GM12878 (cell line): ENCODE results near the gene MARVELD1. TPM values are rescaled to one million over a fixed set of nuclear protein-coding genes. Genes with fewer than 3 reads are reported as not detected.

Experiments
- ATAC-seq: fragments of 200-7000 bp; cut with Tn5 transposase; 3 replicates; pipeline ENCODE4 v1.9.1; 2020; ENCODE audit warnings: mild to moderate bottlenecking, moderate library complexity
- BruUV-seq: library from RNA; stranded (reverse); fragments of 400-500 nt; replicated peaks from 2 replicates; lab custom pipeline; 2021; lab: Mats Ljungman, UMichigan
- CTCF ChIA-PET: fragments of 300-600 bp; sonication (Branson Sonifier 250); formaldehyde crosslinking; extraction: SDS; loops from one replicate; lab custom pipeline; 2021; ENCODE audit warnings: inconsistent platforms; lab: Yijun Ruan, JAX
- POLR2A ChIA-PET: fragments of 350-600 bp; formaldehyde crosslinking; extraction: SDS; loops from one replicate; lab custom pipeline; 2021; ENCODE audit warnings: inconsistent platforms; lab: Charles Lee
- RAD21 ChIA-PET: fragments of 300-600 bp; sonication (Branson Sonifier 250); formaldehyde crosslinking; loops from one replicate; lab custom pipeline; 2023; ENCODE audit warnings: antibody characterized with exemption; ENCODE audit not compliant: unreplicated experiment; lab: Charles Lee
- SMC1A ChIA-PET: fragments of 300-600 bp; sonication (Branson Sonifier 250); formaldehyde crosslinking; loops from one replicate; lab custom pipeline; 2023; ENCODE audit not compliant: unreplicated experiment, uncharacterized antibody; lab: Charles Lee
- DNase-seq: peaks from one replicate; pipeline ENCODE4 v3.0.0-alpha.2; 2011; ENCODE audit warnings: low read depth, low spot score
- FAIRE-seq: peaks from 3 replicates; lab custom pipeline; 2011; peaks lifted over from hg19 to GRCh38; lab: Jason Lieb, UNC
- H2AFZ ChIP-seq: 2 replicates; pipeline ENCODE4 v1.6.0; 2011; ENCODE audit warnings: low read depth, low read length, control low read depth; ENCODE audit not compliant: control insufficient read depth
- H3K27ac ChIP-seq: 2 replicates; pipeline ENCODE4 v1.5.1; 2011; ENCODE audit warnings: control low read depth; ENCODE audit not compliant: control insufficient read depth, insufficient read depth
- H3K27me3 ChIP-seq, 2 experiments: replicated peaks in 1 of 2; 2 replicates each; pipeline versions ENCODE4 v1.6.0 to v1.6.1; 2011; ENCODE audit warnings: low read length in 1 of 2; ENCODE audit not compliant: control insufficient read depth in 2 of 2, insufficient read depth in 2 of 2
- H3K36me3 ChIP-seq, 2 experiments: 2 replicates each; pipeline ENCODE4 v1.5.1; 2011; ENCODE audit warnings: low read length in 1 of 2; ENCODE audit not compliant: control insufficient read depth in 2 of 2, insufficient read depth in 2 of 2
- H3K4me1 ChIP-seq: 2 replicates; pipeline ENCODE4 v1.6.1; 2011; ENCODE audit warnings: mild to moderate bottlenecking, low read length, moderate library complexity, mixed read lengths; ENCODE audit not compliant: control insufficient read depth, insufficient read depth
- H3K4me2 ChIP-seq: 2 replicates; pipeline ENCODE4 v1.6.0; 2011; ENCODE audit warnings: control low read depth; ENCODE audit not compliant: control insufficient read depth, insufficient read depth
- H3K4me3 ChIP-seq: fragments of 200-600 bp; sonication (generic); 2 replicates; pipeline ENCODE4 v1.5.1; 2016
- H3K79me2 ChIP-seq: 2 replicates; pipeline ENCODE4 v1.6.0; 2011; ENCODE audit warnings: low read length; ENCODE audit not compliant: control insufficient read depth, insufficient read depth
- H3K9ac ChIP-seq: 2 replicates; pipeline ENCODE4 v1.8.0; 2011; ENCODE audit warnings: low read length, control low read depth, mixed read lengths; ENCODE audit not compliant: control insufficient read depth, insufficient read depth
- H3K9me3 ChIP-seq: replicated peaks from 3 replicates; pipeline ENCODE4 v1.5.1; 2011; ENCODE audit warnings: mild to moderate bottlenecking, low read length; ENCODE audit not compliant: control insufficient read depth, insufficient read depth
- H4K20me1 ChIP-seq: 2 replicates; pipeline ENCODE4 v1.6.0; 2011; ENCODE audit not compliant: control insufficient read depth, insufficient read depth
- HDGF ChIP-seq: fragments of 450-650 bp; IDR thresholded peaks from 2 replicates; pipeline ENCODE4 v1.6.1; 2016; ENCODE audit warnings: antibody characterized with exemption
- IRF3 ChIP-seq: fragments of 450-650 bp; IDR thresholded peaks from 2 replicates; pipeline ENCODE4 v1.6.1; 2014; ENCODE audit warnings: mild to moderate bottlenecking
- MLLT1 ChIP-seq: fragments of 450-650 bp; IDR thresholded peaks from 2 replicates; pipeline ENCODE4 v1.6.1; 2016; ENCODE audit warnings: mild to moderate bottlenecking
- MTA3 ChIP-seq: IDR thresholded peaks from 2 replicates; pipeline ENCODE4 v1.6.1; 2012; ENCODE audit warnings: low read length, inconsistent platforms, borderline replicate concordance
- RAD51 ChIP-seq: fragments of 450-650 bp; IDR thresholded peaks from 2 replicates; pipeline ENCODE4 v1.6.1; 2016; ENCODE audit warnings: moderate library complexity, mild to moderate bottlenecking, inconsistent platforms
- RB1 ChIP-seq: fragments of 450-650 bp; formaldehyde crosslinking; IDR thresholded peaks from 2 replicates; pipeline ENCODE4 v1.6.1; 2017; ENCODE audit warnings: mild to moderate bottlenecking, borderline replicate concordance
- RUNX3 ChIP-seq: IDR thresholded peaks from 2 replicates; pipeline ENCODE4 v1.6.1; 2012; ENCODE audit warnings: low read length, inconsistent platforms
- STAT3 ChIP-seq: IDR thresholded peaks from 2 replicates; pipeline ENCODE4 v1.6.1; 2011; ENCODE audit warnings: low read depth, low read length, improper control_type of control experiment
- WGBS: methylation state at CpG from one replicate; pipeline ENCODE4 v1.1.6; 2016; ENCODE audit warnings: low lambda C conversion rate; ENCODE audit not compliant: insufficient replicate concordance, insufficient coverage; ENCODE audit errors: missing lambda C conversion rate; 5-methylcytosine and 5-hydroxymethylcytosine counted together
- in situ Hi-C: fragments of 300-500 bp; cut with MboI; formaldehyde crosslinking; loops from 9 replicates; pipeline ENCODE4 v1.14.3; 2018; ENCODE audit warnings: mixed read lengths
- intact Hi-C: fragments of 100-400 bp; cut with micrococcal nuclease; formaldehyde crosslinking; loops from one replicate; pipeline ENCODE4 v1.14.2; 2022; ENCODE audit not compliant: unreplicated experiment
- polyA plus RNA-seq, 11 experiments: library from polyadenylated mRNA; depleted of rRNA in 4 of 11; unstranded in 6 of 11; stranded (reverse) in 5 of 11; fragments of >200 nt; fragmentation: Nextera tagmentation in 4 of 11; fragmentation: Illumina TruSeq in 1 of 11; extraction: Ambion mirVana in 4 of 11; extraction: Trizol in 1 of 11; gene quantifications; 1 replicate in 1 of 11; 2 replicates in 10 of 11; pipeline versions ENCODE4 v1.2.1 to v1.2.3, GENCODE V29; 2011 to 2016; ENCODE audit warnings: inconsistent platforms in 2 of 11, missing spikeins in 2 of 11, low read depth in 1 of 11
- total RNA-seq, 4 experiments: library from RNA; depleted of rRNA in 3 of 4; stranded (reverse); fragments of >200 nt in 3 of 4; fragmentation: Illumina TruSeq in 1 of 4; extraction: Trizol in 1 of 4; gene quantifications; 2 replicates each; pipeline versions ENCODE4 v1.2.1 to v1.2.3, GENCODE V29; 2013 to 2021
- TF ChIP-seq, protein P1 (sequence below), 3 experiments: IDR thresholded peaks in 2 of 3; conservative IDR thresholded peaks in 1 of 3; 2 replicates each; pipeline ENCODE4 v1.5.1; 2011; ENCODE audit warnings: low read depth in 3 of 3, low read length in 3 of 3, mild to moderate bottlenecking in 3 of 3, control low read depth in 2 of 3, moderate library complexity in 2 of 3, inconsistent platforms in 1 of 3, mixed read lengths in 1 of 3; ENCODE audit not compliant: control insufficient read depth in 2 of 3, insufficient read depth in 1 of 3; ENCODE audit errors: extremely low read depth in 1 of 3
- TF ChIP-seq, protein P2 (sequence below): fragments of 450-650 bp; IDR thresholded peaks from 2 replicates; pipeline ENCODE4 v1.6.1; 2018; ENCODE audit warnings: borderline replicate concordance, mild to moderate bottlenecking; ENCODE audit not compliant: partially characterized antibody

The MARVELD1 gene
- total and polyA plus RNA-seq, 10 of the 15 experiments (the other 5 are each of a cell fraction or from before 2014, with no cell fraction given) = 0.54 to 8.4 (median 3.2) TPM

DNA sequence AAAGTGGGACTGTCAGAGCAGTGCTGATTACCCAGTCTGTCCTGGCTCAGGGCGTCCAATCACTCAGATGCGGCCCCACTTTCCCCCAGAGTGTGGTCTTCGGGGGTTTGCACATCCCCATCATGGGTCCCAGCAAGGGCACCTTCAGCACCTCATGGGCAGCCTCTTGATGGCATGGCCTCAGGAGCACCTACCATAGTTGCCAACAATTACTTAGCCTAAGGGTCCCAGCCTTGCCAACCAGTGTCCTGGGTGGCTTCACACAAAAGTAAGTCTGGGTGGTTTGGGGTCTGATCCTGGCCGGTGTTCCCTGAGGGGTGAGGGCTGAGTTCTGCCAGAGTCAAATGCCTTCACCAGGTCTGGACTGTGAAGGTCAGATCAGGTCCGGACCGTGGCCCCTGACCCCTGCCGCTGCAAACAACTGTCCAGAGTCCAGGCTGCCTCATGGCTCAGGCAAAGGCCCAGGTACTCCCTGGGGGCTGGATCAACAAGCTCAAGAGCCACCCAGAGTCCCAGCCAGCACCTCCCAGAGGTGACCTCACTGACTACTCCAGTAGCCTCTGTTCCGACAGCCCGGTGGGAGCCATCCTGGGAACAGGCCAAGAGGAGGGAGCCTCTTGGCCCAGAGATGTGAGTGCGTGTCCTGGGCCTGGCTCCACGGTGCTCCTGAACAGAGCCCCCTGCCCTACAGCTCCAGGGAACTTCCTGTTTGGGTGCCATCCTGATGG, 6.2 kb upstream of the MARVELD1 start (continued):
- TF ChIP-seq HDGF = no peak
- TF ChIP-seq, all 136 proteins: peak for 0

GRCh38 chr10:97708167-97708566, 5.4 kb upstream of the MARVELD1 start:
- FAIRE-seq = no peak
- WGBS = 22% methylated on average over 2 of the region's 2 CpGs
- POLR2A ChIA-PET = no interaction called here

More at GRCh38 chr10:97708167-97708566, 5.4 kb upstream of the MARVELD1 start:
- H3K36me3 ChIP-seq = no peaks in the 10 kb centered on the region
- H3K9ac ChIP-seq = no peak overlapping the region
- no peaks in the 10 kb centered on the region; a peak in 1 of 4 replicates for H3K27me3 ChIP-seq
- no peak for TF ChIP-seq MLLT1
- no peak for TF ChIP-seq STAT3
- TF ChIP-seq MTA3 = no peak
- TF ChIP-seq, protein P1, sequence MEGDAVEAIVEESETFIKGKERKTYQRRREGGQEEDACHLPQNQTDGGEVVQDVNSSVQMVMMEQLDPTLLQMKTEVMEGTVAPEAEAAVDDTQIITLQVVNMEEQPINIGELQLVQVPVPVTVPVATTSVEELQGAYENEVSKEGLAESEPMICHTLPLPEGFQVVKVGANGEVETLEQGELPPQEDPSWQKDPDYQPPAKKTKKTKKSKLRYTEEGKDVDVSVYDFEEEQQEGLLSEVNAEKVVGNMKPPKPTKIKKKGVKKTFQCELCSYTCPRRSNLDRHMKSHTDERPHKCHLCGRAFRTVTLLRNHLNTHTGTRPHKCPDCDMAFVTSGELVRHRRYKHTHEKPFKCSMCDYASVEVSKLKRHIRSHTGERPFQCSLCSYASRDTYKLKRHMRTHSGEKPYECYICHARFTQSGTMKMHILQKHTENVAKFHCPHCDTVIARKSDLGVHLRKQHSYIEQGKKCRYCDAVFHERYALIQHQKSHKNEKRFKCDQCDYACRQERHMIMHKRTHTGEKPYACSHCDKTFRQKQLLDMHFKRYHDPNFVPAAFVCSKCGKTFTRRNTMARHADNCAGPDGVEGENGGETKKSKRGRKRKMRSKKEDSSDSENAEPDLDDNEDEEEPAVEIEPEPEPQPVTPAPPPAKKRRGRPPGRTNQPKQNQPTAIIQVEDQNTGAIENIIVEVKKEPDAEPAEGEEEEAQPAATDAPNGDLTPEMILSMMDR (IDR thresholded peaks at IDR 0.05 in 2 of 3, conservative IDR thresholded peaks at IDR 0.05 in 1 of 3; ENCODE audit: control insufficient read depth in 2 of 3, extremely low read depth in 1 of 3, insufficient read depth in 1 of 3, low read depth in 3 of 3, low read length in 3 of 3) = no peak
- no peak for TF ChIP-seq RAD51
- TF ChIP-seq, protein P2, sequence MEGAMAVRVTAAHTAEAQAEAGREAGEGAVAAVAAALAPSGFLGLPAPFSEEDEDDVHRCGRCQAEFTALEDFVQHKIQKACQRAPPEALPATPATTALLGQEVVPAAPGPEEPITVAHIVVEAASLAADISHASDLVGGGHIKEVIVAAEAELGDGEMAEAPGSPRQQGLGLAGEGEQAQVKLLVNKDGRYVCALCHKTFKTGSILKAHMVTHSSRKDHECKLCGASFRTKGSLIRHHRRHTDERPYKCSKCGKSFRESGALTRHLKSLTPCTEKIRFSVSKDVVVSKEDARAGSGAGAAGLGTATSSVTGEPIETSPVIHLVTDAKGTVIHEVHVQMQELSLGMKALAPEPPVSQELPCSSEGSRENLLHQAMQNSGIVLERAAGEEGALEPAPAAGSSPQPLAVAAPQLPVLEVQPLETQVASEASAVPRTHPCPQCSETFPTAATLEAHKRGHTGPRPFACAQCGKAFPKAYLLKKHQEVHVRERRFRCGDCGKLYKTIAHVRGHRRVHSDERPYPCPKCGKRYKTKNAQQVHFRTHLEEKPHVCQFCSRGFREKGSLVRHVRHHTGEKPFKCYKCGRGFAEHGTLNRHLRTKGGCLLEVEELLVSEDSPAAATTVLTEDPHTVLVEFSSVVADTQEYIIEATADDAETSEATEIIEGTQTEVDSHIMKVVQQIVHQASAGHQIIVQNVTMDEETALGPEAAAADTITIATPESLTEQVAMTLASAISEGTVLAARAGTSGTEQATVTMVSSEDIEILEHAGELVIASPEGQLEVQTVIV = no peak
- TF ChIP-seq RUNX3 = no peak
- TF ChIP-seq IRF3 = no peak
- TF ChIP-seq RB1 = no peak
- in situ Hi-C loops (no loop called here), intact Hi-C loops (loop anchor here (5.0 to 10.0 kb wide), 2 partner anchors 159 to 337 kb away; no protein-coding TSS in a partner anchor)
- H3K4me2 ChIP-seq = no peak overlapping the region
- no peaks in the 10 kb centered on the region for H3K4me1 ChIP-seq
- ChIA-PET CTCF (interaction anchor here (1.0 to 14.9 kb wide), 6 partner anchors 18 to 164 kb away, joined by 3 to 416 read pairs (median 6); partner anchors contain the start of gene ZFYVE27), RAD21 (interaction anchor here (2.7 kb wide), 1 partner anchor 21 kb away, joined by 16 read pairs; the partner anchor contains the start of gene AVPI1), SMC1A (interaction anchor here (1.0 to 2.9 kb wide), 3 partner anchors 17 to 27 kb away, joined by 4 to 24 read pairs (median 11); partner anchors contain the start of genes AVPI1 and ZFYVE27)
- no peak overlapping the region for H3K4me3 ChIP-seq
- no peaks in the 10 kb centered on the region for H3K79me2 ChIP-seq
- DNase-seq (no peak), ATAC-seq (no peak)
- no TSS peak for BruUV-seq
- no peak overlapping the region for H3K27ac ChIP-seq
- H4K20me1 ChIP-seq = no peaks in the 10 kb centered on the region
- no peaks in the 10 kb centered on the region for H3K9me3 ChIP-seq
- no peak overlapping the region for H2AFZ ChIP-seq
